Measurements from ENCODE around the gene SERPINA3.

Gene SERPINA3

GRCh38 chr14:94578712-94579111 is 33.5 kb upstream of the SERPINA3 start:
- TF ChIP-seq ZFX (IDR thresholded peaks at IDR 0.05) = no peak
- TF ChIP-seq, protein P1, sequence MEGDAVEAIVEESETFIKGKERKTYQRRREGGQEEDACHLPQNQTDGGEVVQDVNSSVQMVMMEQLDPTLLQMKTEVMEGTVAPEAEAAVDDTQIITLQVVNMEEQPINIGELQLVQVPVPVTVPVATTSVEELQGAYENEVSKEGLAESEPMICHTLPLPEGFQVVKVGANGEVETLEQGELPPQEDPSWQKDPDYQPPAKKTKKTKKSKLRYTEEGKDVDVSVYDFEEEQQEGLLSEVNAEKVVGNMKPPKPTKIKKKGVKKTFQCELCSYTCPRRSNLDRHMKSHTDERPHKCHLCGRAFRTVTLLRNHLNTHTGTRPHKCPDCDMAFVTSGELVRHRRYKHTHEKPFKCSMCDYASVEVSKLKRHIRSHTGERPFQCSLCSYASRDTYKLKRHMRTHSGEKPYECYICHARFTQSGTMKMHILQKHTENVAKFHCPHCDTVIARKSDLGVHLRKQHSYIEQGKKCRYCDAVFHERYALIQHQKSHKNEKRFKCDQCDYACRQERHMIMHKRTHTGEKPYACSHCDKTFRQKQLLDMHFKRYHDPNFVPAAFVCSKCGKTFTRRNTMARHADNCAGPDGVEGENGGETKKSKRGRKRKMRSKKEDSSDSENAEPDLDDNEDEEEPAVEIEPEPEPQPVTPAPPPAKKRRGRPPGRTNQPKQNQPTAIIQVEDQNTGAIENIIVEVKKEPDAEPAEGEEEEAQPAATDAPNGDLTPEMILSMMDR (conservative IDR thresholded peaks at IDR 0.05) = no peak
- no peak overlapping the region for H3K27ac ChIP-seq

DNA sequence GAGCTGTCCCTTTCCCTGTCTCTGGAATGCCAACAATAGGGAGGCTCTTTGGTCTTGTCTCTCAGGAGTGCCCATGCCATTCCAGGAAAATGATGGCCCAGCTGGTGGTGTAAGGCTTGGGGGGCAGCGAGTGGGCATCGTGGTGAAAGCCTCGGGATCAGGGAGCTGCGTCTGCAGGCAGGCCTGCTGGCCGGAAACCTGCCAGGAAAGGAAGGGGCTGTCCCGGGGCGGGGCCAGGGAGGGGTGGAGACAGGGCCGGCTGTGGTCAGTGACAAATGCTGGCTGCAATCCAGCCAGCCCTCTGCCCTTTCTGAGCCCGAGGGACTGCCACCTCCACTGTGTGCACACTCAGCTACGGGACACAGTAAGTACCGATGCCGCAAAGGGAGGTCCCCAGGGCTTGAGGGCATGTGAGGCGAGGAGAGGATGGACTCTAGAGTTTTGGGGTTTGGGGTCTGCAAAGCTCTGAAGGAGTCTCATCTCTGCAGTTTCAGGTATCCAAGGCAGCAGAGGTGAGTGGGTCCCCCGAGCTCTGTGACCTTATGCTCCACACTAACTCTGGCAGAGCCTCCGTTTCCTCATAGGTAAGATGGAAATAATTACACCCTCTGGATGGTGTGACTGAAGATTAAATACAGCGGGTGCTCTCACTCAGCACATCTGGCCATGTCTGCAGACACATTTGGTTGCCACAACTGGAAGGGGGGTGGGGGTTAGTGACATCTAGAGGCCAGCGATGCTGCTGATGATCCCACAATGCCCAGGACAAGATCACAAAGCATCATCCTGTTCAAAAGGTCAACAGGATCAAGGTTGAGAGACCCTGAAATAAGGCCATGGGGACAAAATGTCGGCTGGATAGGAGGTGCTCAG is 30.8 kb upstream of the SERPINA3 start, which contains the start of gene SERPINA5:
Gene SERPINA5 (plus strand): TSS at position 300 of the 873 bp plus-strand sequence. CDS start 5,937 bp downstream, outside the sequence.
- no peak within 1 kb of the TSS for H3K27ac ChIP-seq
- TF ChIP-seq, protein P1 (conservative IDR thresholded peaks at IDR 0.05) = no peak
- no peak for TF ChIP-seq ZFX (IDR thresholded peaks at IDR 0.05)

DNA sequence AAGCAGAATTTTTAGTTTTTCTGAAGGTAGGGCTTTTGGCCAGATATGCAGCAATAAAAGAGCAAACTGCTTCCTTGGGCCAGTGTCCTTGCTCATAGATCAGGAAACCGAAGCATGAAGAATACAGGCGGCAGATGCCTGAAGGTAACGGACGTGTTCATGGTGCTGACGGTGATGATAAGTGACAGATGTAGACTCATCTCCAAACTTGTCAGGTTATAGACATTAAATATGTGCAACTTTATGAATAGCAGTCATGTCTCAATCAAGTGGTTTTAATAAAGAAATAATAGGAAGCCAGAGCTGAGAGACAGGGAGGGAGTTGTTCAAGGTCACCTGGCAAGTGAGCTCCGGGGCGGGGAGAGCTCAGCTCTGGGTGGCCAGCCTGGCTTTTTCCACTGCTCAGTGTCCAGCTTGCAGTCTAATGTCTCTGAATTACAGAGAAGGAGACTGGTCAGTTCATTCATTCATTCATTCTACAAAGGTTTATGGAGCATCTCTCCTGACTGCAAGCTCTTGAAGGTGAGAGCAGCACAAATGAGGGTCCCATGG is 29.9 kb upstream of the SERPINA3 start:
- TF ChIP-seq ZFX (IDR thresholded peaks at IDR 0.05) = no peak
- TF ChIP-seq, protein P1 (conservative IDR thresholded peaks at IDR 0.05) = no peak
- no peak overlapping the region for H3K27ac ChIP-seq

- H3K27ac ChIP-seq = no peak overlapping the region
- TF ChIP-seq ZFX (IDR thresholded peaks at IDR 0.05) = no peak
- TF ChIP-seq, protein P1 (conservative IDR thresholded peaks at IDR 0.05) = no peak
Measured at GRCh38 chr14:94582851-94583250, 29.3 kb upstream of the SERPINA3 start.

DNA sequence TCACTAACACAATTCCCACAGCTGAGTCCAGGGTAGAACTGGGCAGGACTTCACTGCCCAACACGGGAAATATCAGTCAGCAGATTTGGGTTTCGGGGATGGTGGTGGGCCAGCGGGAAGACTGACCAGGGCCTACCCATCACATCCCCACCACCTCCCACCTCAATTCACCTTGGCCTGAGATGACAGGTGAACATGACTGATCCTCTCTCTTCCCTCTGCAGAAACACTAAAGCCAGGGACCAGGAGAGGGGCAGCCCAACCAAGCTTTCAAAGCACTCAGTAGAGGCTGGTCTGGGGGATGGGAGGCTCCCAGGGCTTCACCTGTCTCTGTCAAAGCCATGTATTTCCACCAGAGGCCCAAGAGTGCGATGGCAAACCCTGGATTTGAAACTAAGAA is 28.6 kb upstream of the SERPINA3 start:
- TF ChIP-seq, protein P1 (conservative IDR thresholded peaks at IDR 0.05) = no peak
- no peak for TF ChIP-seq ZFX (IDR thresholded peaks at IDR 0.05)

GRCh38 chr14:94584591-94585280 is 27.5 kb upstream of the SERPINA3 start:
- TF ChIP-seq ZFX (IDR thresholded peaks at IDR 0.05) = no peak
- TF ChIP-seq, protein P1 (conservative IDR thresholded peaks at IDR 0.05) = no peak

More for the DNA sequence above, 28.6 kb upstream of the SERPINA3 start:
- no peak overlapping the region for H3K27ac ChIP-seq

DNA sequence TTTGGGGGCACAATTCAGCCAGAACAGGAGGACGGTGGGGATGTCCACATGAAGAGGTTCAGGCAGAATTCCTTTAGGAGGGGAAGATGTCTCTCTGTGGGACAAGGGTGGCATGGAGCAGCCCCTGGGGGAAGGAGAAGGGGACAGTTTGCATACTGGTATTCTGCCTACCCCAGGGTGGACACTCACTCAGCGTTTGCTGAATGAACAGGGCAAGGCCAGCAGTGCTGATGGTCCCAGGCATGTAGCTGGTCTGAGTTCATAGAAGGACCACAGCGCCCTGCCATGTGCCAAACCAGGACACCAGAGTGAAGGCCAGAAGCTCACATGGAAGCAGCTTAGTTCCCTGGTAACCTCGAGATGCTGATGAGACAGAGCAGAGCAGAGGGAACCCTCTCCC is 25.6 kb upstream of the SERPINA3 start:
- H3K27ac ChIP-seq = no peak overlapping the region
- TF ChIP-seq, protein P1 (conservative IDR thresholded peaks at IDR 0.05) = no peak
- no peak for TF ChIP-seq ZFX (IDR thresholded peaks at IDR 0.05)

More at GRCh38 chr14:94584591-94585280, 27.5 kb upstream of the SERPINA3 start:
- no peak overlapping the region for H3K27ac ChIP-seq
